Keratinocyte (primary cell): ENCODE data around the gene HERPUD1.

ENCODE experiments used
- CTCF ChIP-seq, 3 experiments: IDR thresholded peaks in 1 of 3; conservative IDR thresholded peaks in 1 of 3; optimal IDR thresholded peaks in 1 of 3; 2 replicates in 2 of 3; 3 replicates in 1 of 3; pipeline versions ENCODE3 to v1.5.1; 2011; ENCODE audit warnings: low read length in 3 of 3, mild to moderate bottlenecking in 3 of 3, moderate library complexity in 2 of 3, control low read depth in 1 of 3, inconsistent platforms in 1 of 3; ENCODE audit not compliant: insufficient read depth in 2 of 3; ENCODE audit errors: extremely low read depth in 1 of 3
- EZH2 ChIP-seq: IDR thresholded peaks from one replicate; pipeline ENCODE4 v1.6.1; 2012; ENCODE audit warnings: inconsistent platforms, mild to moderate bottlenecking, low read length, moderate library complexity

- TF ChIP-seq CTCF (optimal IDR thresholded peaks at IDR 0.05 in 1 of 3, IDR thresholded peaks at IDR 0.05 in 1 of 3, conservative IDR thresholded peaks at IDR 0.05 in 1 of 3; ENCODE audit: extremely low read depth in 1 of 3, insufficient read depth in 2 of 3, low read length in 3 of 3) (no peak), EZH2 (no peak)
Observed at GRCh38 chr16:56895813-56896212, 36.1 kb upstream of the HERPUD1 start.
